DMS114 treated with DMSO at 0.1 percent for 48 hours (cell line): ENCODE results near the gene PCYT2.

Experiments
- DNase-seq: peaks from one replicate; lab custom pipeline; 2025; ENCODE audit not compliant: unreplicated experiment; lab: John Stamatoyannopoulos, UW

The PCYT2 gene

DNA sequence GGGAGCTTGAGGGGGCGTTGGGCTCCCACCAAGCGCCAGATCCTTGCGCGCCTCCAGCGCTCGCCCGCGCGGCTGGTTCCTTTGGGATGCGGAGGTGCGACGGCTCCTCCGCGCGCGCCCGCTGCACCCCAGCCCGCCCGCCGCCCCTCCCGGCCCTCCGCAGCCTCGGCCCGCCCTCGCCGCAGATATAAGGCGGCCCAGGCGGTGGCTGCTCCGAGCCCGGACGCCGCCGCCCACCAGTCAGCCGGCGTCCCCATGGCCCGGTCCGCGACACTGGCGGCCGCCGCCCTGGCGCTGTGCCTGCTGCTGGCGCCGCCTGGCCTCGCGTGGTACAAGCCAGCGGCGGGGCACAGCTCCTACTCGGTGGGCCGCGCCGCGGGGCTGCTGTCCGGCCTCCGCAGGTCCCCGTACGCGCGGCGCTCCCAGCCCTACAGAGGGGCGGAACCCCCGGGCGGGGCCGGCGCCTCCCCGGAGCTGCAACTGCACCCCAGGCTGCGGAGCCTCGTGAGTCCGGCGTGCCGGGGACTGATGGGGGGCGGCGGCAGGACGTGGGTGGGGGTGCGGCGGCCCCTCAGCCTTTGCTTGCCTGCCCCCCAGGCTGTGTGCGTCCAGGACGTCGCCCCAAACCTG is 9.1 kb downstream of the PCYT2 start, which contains the start of gene NPB:
NPB (plus strand) TSS at position 216 of the 630 bp plus-strand sequence; CDS start at position 256, 40 bp downstream.
- DNase-seq = no peak

DNA sequence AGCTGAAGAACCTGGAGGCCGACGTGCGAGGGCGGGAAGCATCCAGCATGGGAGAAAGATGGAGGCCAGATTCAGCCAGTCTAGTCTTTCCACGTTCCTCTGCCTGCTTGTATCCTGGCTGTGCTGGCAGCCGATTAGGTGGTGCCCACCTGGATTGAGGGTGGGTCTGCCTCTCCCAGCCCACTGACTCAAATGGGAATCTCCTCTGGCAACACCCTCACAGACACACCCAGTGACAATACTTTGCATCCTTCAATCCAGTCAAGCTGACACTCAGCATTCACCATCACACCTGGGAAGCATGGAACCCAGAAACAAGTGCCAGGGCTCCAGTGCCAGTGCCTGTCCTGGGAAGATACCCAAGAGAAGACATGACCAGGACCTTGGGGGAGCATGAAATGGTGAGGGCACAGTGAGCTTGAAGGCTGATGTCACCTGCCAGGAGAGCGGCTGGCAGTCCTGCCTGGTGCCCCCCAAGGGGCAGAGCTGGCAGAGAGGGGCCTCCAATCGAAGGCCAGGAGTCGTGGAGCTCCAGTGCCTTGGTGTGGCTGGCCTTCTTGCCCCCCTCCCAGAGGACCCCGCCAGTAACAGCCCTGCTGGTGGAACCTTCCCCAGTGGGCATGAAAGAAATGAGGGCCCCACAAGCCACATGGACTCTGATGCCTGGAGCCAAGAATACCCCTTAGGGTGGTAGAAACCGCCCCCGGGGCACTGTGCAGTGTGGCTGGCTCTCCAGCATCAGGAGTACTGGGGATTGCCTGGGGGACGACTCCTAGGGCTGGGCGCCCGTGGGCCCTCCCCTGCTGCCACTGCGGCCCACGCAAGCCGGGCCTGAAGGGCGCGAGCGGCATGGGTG is 9.8 kb downstream of the PCYT2 start:
- no peak for DNase-seq

DNA sequence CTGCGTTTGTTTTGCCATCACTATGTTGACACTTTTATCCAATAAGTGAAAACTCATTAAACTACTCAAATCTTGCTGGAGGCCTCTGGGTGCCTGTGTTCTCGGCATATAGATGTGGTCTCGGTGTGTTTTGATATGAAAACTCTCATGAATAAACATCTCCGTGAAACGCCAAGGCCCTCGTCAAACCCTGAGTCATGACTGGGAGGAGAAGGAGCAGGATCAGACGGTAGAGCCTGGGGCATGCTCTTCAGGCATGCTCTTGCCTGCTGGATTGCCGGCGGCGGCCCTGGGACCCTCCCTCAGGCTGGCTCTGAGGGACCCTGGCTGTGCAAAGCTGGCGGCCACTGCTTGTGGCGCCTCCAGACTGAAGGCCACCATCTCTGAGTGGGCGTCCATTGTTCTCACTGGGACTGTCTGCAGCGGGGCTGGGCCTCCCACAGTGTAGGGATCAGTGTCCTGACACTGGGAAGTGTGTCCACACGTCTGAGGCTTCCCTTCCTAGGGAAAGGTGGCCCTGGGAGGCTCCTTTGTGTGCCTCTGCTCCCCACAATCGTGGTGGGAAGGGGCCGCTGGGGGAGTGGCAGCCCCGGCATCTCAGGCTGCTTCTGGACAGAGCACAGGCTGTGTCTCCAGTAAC is 10.9 kb downstream of the PCYT2 start:
- DNase-seq = no peak

DNA sequence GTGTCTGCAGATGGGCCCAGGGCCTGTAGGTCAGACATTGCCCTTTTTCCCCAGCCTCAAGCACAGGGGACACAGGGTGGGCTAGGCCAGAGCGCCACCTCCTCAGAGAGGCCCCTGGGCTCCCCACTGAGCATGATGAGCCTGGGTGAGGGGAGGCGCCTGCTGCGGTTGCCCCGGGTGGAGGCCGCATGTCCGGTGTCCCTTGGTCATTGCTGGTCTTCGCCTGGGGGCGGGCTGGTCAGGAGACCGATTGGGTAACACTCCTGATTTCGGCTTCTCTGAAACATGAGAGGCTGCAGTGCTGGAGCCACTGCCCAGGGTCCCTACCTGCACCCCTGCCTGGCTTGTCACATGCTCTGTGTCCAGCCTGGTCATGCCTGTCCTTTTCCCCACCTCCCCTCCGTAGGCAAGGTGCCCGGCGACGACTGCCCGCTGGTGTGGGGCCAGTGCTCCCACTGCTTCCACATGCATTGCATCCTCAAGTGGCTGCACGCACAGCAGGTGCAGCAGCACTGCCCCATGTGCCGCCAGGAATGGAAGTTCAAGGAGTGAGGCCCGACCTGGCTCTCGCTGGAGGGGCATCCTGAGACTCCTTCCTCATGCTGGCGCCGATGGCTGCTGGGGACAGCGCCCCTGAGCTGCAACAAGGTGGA is 11.6 kb downstream of the PCYT2 start:
- DNase-seq = no peak

DNA sequence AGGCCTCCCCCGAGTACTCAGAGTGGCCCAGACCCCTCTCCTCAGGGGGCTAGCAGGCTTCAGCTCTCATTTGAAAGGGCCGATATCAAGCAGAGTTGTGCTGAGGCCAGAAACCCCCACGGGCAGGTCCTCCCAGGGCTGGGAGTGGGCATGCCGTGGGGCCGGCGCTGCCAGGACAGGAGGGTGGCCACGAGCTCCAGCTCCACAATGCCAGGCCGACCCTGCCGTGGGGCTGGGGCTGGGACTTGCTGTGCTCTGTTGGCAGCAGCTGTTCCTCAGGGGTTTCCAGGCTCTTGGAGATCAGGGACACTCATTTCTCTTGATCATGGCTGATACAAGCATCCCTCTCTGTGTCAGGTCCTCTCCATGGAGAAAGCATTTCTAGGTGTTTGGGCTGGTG is 12.3 kb downstream of the PCYT2 start:
- no peak for DNase-seq

DNA sequence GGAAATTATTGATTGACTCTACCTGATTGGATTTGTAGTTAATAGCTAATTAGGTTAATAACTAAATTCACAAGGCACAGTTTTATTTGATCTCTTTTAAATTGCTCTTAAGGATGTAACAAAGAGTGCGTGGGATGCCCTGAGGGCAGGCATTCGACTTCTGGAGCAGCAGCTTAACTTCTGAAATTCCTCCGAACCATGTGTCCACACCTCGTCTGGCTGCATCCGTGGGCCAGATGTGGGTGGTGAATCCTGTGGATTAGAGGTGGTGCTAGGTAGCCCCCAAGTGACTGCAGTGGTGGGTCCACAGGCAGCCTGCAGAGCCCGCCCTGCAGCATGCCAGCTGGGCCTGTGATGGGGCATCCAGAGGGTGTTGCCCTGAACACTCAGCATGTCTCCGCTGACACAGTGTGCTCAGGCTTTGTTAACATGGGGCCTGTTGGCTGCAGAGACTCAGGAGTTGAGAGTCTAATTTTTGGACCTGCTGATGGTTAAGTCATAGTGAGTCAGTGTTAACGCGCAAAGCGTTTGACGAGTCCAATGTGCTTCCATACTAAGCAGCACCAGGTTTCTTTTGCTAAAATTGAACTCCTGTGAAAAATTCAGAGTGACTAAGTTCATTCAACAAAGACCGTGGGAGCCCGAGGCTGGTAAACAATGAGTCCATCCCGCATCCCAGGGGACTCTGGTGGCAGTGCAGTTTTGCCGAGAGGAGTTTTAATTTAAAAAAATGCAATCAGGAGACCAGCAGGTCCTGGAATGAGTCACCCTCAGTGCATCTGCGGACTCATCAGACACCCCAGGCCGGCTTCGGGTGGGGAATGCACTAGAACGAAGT is 13.0 kb downstream of the PCYT2 start:
- no peak for DNase-seq

DNA sequence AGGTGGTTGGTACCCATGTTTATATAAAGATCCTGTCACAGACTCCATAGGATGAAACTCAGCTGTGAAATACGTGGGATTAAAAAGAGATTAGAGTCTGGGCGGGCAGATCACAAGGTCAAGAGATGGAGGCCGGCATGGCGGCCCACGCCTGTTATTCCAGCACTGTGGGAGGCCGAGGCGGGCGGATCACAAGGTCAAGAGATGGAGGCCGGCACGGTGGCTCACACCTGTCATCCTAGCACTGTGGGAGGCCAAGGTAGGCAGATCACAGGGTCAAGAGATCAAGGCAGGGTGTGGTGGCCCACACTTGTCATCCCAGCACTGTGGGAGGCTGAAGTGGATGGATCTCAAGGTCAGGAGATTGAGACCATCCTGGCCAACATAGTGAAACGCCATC is 15.8 kb downstream of the PCYT2 start:
- no peak for DNase-seq

DNA sequence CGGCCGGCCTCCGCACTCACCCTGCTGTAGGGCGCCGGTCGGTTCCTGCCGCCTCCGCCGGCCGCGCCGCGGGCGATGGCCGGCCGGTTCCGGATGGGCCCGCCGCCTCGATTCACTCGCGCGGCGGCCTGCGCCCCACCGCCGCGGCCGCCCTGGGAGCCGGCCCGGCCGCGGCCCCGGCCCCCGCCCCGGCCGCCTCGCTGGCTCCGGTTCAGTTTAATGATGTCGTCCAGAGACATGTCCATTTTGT is 20.0 kb downstream of the PCYT2 start:
- no peak for DNase-seq

DNA sequence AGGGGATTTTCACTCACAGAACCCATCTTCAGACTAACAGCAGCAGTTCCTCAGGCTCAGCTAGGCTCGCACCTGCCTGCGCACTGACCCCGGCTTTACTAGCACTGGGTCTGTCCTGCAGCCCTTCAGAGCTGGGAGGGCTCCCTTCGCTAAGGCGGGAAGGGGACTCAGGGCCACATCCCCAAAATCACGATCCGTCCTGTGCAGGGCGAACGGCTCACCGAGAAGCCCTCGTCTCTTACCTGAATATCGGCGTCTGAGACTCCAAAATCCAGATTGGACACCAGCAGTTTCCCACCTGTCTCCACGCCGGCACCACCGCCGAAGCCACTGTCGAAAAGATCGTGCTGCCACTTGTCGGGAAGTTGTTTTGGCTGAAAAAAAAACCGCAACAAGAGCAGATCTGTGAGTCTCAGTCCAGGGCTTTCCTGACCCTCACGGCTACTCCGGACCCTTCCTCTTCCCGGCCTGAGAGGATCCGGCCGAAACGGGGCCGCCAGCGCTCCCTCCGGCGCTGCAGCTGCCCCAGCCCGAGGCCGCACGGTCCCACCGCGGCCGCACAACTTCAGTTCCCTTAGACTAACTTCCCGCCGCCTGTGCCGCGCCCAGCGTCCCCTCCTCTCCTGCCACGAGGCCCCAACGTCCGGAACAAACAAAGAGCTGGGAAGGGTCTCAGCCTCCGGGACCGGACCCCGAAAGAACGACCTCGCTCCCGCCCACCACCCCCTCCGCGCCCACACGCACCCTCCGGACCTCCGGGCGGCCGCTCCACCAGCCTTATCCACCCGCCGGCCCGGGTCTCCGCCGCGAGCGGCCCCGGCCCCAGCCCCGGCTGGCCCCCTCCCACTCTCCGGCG is 20.5 kb downstream of the PCYT2 start:
- no peak for DNase-seq

DNA sequence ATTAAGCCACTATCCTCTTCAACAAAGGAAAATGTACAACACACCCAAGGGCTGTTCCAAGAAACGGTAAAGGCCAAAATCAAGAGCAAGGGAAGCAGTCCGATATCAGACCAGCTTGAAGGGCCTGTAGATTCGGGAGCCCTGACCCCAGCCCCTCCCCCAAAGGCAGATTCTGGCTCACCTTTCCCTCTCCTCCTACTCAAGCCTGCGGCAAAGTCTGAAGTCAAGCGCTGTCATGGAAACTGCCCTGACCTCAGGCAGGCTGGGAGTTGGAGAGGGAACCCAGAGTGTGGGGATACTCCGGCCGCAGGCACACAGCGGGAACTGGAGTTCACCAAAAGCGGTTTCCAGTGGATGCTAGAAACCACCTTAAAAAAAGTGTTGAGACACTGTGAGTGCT is 21.6 kb downstream of the PCYT2 start:
- DNase-seq = no peak

DNA sequence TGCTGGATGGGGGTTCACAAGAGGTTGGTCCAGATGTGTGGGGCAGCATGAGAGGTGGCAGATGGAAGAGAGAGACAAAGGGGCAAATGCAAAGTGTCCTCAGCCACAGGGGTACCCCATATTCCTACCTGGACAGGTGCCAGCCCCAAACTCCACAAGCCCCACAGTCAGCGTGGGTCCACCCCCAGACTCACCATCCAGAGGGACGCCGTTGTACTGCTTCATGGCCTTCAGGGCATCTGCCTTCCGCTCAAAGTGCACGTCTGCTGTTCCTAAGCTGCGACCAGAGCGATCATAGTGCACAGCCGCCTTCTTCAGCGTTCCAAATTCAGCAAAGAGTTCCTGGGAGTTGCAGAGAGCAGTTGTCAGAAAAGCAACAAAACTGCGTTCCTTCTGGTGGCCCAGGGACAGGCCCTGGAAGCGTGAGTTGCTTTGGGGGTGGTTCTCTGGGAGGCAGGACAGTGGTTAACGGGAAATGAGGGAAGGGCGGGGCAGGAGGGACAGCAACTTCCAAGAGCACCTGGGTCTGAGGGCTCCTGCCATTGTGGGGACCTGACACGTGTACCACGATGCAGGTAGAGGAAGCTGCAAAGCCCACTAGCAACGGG is 22.1 kb downstream of the PCYT2 start:
- DNase-seq = no peak

DNA sequence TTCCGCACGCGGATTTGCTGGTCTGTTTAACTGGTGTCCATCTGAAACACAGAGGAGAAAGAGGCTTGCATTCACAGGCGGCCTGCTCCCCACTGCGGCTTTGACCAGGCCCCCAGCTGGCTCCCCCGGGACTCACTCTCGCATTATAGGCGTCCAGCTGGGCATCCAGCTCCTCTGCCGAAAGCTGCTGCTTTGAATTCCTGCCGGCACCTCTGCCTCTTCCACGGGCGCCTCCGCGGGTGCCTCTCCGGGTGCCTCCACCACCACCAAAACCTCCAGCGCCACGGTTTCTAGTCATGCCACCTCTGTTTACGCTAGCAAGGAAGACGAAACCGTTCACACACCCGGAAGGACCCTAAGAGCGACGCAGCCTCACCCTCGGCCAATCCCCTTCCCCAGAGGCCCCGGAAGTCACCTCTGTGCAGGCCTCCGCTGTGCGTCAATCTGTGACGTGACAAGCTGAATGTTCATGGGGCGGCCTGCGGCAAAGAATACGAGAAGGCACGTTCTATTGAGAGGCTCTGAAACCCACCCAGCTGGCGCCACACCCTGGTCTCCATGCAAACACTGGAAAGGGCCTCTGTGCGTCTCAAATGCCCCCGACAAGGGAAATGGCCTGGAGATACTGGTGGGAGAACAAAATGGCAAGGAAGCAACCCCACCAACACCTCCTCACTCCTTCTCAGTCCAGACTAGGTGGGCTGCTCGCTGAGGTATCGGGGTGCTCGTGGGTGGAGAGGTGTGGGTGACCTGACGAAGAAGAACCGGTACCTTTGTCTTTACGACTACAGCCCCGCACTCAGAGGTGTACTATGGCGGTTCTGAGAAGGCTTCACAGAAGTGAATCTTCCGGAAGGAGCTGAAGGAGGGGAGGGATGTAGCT is 22.9 kb downstream of the PCYT2 start:
- no peak for DNase-seq

DNA sequence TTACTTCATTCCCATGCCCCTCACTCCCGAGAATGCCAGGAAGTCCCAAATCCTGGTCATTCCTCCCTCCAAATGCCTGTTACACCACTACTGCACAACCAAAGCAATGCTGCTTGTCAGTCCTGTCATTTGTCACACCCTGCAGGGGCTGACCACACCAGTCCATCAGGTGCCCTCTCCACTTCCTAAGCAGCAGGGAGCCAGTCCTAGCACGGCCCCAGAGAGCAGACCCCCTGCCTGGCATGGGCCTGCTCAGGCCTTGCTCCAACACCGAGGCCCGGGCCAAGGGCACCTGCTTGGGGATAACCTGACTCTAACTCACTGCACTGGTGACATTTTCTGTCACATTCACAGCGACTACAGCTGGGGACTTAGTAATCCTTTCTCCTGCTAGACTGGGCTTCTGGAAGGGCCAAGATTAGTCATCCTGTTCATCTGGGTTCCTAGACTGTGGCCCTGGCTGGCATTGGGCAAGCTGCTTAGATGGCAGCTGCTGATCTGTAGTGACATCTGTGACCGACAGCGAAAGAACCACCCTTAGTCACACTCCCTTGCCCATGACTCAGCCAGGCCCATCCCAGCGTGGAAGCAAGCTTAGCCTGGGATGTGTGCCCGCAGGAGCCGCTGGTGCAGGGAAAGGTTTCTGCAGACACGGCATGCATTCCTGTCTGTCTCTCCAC is 25.2 kb downstream of the PCYT2 start:
- DNase-seq = no peak

DNA sequence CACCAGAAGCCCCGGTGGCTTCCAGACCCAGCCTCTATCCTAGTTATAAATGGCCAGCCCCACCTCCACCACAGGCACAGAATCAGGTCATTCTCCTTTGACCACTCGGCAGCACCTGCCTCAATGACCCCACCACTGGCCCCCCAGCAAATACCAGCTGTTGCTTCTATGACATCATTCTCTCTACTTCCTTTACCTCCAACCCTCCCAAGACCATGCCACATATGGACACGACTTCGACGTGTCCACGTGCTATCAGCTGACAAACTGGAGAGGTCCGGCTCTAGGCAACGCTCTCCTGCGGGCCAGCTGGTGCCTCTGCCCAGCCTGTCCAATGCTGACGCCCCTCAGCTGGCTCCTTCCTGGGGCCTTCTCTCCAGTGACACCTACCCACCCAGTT is 25.7 kb downstream of the PCYT2 start:
- DNase-seq = no peak

DNA sequence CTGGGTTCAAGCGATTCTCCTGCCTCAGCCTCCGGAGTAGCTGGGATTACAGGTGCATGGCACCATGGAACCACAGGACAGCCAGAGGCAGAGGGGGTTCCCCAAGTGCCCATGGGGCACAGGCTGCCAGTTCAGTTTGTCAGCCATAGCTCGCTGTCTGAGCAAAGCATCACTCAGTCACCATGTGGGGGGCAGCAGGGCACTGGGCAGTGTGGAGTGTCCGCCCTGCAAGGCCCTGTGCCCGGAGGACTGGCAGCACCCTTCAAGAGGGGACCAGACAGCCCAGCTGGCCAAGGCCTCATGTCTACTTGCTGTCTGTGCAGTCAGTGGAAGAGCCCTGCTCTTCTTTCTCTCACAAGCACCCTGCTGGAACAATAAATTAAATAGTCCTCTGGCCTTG is 26.2 kb downstream of the PCYT2 start:
- no peak for DNase-seq

DNA sequence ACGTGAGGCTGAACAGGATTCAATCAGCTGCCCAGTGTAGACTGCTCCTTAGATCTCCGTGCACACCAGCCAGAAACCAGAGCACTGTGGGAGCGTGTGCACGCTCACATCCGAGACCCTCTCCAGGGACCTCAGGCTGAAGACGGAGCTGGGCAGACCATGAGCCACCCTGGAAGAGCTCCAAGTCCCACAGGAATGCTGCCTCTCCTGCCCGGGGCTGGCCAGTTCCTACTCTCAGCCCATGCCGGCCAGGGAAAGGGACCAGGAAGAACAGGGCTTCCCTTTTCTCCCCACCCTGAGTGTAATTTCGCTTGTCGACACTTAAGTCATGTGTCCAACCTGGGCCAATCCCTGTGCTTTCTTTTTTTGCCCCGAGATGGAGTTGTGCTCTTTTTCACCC is 26.7 kb downstream of the PCYT2 start:
- no peak for DNase-seq

DNA sequence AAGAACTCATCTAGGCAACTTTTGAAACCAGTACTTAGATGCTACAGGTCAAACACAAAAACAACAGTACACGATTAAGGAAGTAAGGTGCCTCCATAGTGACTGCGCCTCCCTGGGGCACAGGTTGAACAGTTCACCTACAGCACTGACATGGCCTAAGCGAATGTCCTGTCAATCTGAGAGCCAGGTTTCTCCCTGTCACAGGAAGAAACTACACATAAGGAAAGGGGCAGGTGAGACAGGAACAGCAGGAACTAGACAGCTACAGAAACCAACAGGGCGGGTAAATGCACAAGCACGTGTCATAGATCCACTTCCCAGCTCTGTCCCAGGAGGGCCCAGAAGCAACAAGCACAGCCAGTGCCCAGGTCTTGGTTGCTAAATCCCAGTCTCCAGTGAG is 32.1 kb downstream of the PCYT2 start:
- no peak for DNase-seq

DNA sequence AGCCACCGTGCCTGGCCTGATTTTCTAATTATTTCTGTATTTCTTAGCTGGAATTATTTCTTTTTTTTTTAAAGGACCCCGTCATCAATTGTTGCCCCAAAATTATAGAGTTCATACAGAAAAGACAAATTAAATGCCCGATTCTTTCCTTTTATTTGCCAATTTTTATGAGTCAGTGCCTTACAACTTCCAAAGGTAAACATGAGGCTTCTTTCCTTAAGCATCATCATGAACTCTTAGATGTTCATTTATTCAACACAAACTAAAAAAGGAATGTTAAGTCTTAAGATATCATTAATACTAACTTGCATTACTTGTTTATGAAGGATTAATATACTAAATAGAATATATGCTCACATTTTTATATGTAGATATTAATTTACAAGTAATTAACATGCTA is 32.9 kb downstream of the PCYT2 start:
- DNase-seq = no peak
